Astrocyte of the cerebellum (primary cell): ENCODE data around the gene ZMIZ1.

Experiments used
- DNase-seq: peaks from one replicate; pipeline ENCODE4 v3.0.0-alpha.2; 2011; ENCODE audit warnings: low read depth
- H3K4me3 ChIP-seq: 2 replicates; pipeline ENCODE4 v1.5.1; 2011; ENCODE audit warnings: mild to moderate bottlenecking, low read depth, low read length, moderate library complexity
- CTCF ChIP-seq: IDR thresholded peaks from 2 replicates; pipeline ENCODE4 v1.5.1; 2012; ENCODE audit warnings: low read length, low read depth, moderate library complexity, mild to moderate bottlenecking; ENCODE audit errors: missing control alignments
- in situ Hi-C: cut with HindIII; loops from 2 replicates; pipeline ENCODE4 v1.10.0; 2017; ENCODE audit warnings: low sequenced_read_pairs

ZMIZ1 gene

GRCh38 chr10:79270466-79271246 is 201.9 kb downstream of the ZMIZ1 start:
- DNase-seq: no peak
- no peak for TF ChIP-seq CTCF
- H3K4me3 ChIP-seq: no peak overlapping the region
- in situ Hi-C loops: no loop called here

- in situ Hi-C loops: no loop called here
- no peak for TF ChIP-seq CTCF
- DNase-seq: no peak
- H3K4me3 ChIP-seq: no peak overlapping the region
Observed at GRCh38 chr10:79272353-79272752, 203.6 kb downstream of the ZMIZ1 start.

- DNase-seq: no peak
- H3K4me3 ChIP-seq: no peak overlapping the region
- no peak for TF ChIP-seq CTCF
- in situ Hi-C loops: no loop called here
Observed at GRCh38 chr10:79273604-79274003, 204.8 kb downstream of the ZMIZ1 start.

GRCh38 chr10:79274279-79275104 is 205.7 kb downstream of the ZMIZ1 start:
- DNase-seq: no peak
- H3K4me3 ChIP-seq: no peak overlapping the region
- in situ Hi-C loops: no loop called here
- no peak for TF ChIP-seq CTCF

GRCh38 chr10:79275105-79275430 is 206.3 kb downstream of the ZMIZ1 start:
- in situ Hi-C loops: no loop called here
- DNase-seq: no peak
- TF ChIP-seq CTCF: no peak
- H3K4me3 ChIP-seq: no peak overlapping the region

GRCh38 chr10:79275431-79275851 is 206.7 kb downstream of the ZMIZ1 start:
- in situ Hi-C loops: no loop called here
- H3K4me3 ChIP-seq: no peak overlapping the region
- DNase-seq: no peak
- TF ChIP-seq CTCF: no peak
